Lower leg skin (tissue), 4 donors: ENCODE data around the gene ZNF329. TPM values are rescaled to one million over a fixed set of nuclear protein-coding genes. Genes with fewer than 3 reads are reported as not detected.
A peak's percentile ranks its signal among the peaks of the same experiment; 100 is the strongest.

Source experiments
- DNase-seq, 2 donors: peaks; one replicate each; pipeline ENCODE4 v3.0.0-alpha.2; 2019; ENCODE audit warnings: low spot score in 2 of 2
- H3K4me3 ChIP-seq: fragments of 200-600 bp; sonication (generic); 2 replicates; pipeline ENCODE4 v1.5.1; 2017; ENCODE audit warnings: mild to moderate bottlenecking, low read depth; ENCODE audit not compliant: poor library complexity, severe bottlenecking
- POLR2A ChIP-seq, 2 donors: fragments of 450-650 bp; IDR thresholded peaks; one replicate each; pipeline ENCODE4 v1.6.1; 2016 to 2017; ENCODE audit warnings: antibody characterized with exemption in 2 of 2, mild to moderate bottlenecking in 1 of 2, moderate library complexity in 1 of 2
- WGBS, 2 donors: methylation state at CpG; one replicate each; pipeline ENCODE4 v1.1.5; 2018; 5-methylcytosine and 5-hydroxymethylcytosine counted together
- intact Hi-C: fragments of 100-400 bp; cut with DNase I; formaldehyde crosslinking; loops from one replicate; pipeline ENCODE4 v1.15.0; 2023; ENCODE audit warnings: low total_unique reads
- total RNA-seq, 4 donors: library from RNA; depleted of rRNA; stranded (reverse); fragments of >200 nt; gene quantifications; one replicate each; pipeline ENCODE4 v1.1.0, GENCODE V29; 2016
- TF ChIP-seq, protein P1 (sequence below), 3 donors: fragments of 450-650 bp; IDR thresholded peaks; one replicate each; pipeline ENCODE4 v1.5.1; 2016; ENCODE audit warnings: antibody characterized with exemption in 3 of 3, mild to moderate bottlenecking in 3 of 3, moderate library complexity in 2 of 3

Gene ZNF329
- total RNA-seq: 10 to 100 TPM in 1 of 4 donors, 1 to 10 TPM in 3; 8.7 to 12.1 (median 9.2) TPM

DNA sequence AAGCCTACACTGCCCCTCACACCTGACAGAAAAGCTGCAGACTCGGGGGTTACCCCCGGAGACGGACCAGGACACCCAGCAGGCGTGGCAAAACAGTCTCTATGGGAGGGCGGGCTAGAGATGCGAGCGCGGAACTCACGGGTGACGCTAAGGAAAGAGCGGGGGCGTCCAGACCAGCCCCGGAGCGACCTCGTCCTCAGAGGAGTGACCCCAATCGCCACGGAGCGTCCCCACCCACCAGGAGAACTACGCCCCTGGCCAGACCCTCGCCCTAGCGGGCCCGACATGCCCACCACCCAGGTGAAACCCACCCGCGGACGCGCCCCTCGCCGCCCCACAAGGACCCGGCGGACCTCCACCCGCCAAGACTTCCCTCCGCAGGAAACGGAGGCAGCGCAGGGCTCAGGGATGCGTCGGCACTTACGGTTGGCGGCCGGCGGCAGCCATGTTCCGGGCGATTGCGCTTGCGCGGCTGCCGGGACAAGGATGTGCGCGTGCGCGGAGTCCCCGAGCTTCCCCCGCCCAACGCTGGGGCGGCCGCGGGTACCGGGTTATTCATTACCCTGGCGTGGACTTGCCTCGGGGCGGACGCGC is at the start of gene ZNF329:
Gene ZNF329 (minus strand): TSS at position 462 of the 594 bp plus-strand sequence. CDS start 21,286 bp downstream, outside the sequence.
- intact Hi-C loops: loop anchor here (10.0 kb wide), 1 partner anchor 746 kb away; no protein-coding TSS in a partner anchor
- peak within 1 kb of the TSS; percentile 74 for H3K4me3 ChIP-seq
- DNase-seq: peak; percentile 66 to 95
- 1% methylated on average over 34 to 49 of the region's 62 CpGs for whole genome bisulfite sequencing, 2 donors
- TF ChIP-seq, protein P1, sequence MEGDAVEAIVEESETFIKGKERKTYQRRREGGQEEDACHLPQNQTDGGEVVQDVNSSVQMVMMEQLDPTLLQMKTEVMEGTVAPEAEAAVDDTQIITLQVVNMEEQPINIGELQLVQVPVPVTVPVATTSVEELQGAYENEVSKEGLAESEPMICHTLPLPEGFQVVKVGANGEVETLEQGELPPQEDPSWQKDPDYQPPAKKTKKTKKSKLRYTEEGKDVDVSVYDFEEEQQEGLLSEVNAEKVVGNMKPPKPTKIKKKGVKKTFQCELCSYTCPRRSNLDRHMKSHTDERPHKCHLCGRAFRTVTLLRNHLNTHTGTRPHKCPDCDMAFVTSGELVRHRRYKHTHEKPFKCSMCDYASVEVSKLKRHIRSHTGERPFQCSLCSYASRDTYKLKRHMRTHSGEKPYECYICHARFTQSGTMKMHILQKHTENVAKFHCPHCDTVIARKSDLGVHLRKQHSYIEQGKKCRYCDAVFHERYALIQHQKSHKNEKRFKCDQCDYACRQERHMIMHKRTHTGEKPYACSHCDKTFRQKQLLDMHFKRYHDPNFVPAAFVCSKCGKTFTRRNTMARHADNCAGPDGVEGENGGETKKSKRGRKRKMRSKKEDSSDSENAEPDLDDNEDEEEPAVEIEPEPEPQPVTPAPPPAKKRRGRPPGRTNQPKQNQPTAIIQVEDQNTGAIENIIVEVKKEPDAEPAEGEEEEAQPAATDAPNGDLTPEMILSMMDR (IDR thresholded peaks at IDR 0.05): no peak
- TF ChIP-seq POLR2A (IDR thresholded peaks at IDR 0.05): no peak

DNA sequence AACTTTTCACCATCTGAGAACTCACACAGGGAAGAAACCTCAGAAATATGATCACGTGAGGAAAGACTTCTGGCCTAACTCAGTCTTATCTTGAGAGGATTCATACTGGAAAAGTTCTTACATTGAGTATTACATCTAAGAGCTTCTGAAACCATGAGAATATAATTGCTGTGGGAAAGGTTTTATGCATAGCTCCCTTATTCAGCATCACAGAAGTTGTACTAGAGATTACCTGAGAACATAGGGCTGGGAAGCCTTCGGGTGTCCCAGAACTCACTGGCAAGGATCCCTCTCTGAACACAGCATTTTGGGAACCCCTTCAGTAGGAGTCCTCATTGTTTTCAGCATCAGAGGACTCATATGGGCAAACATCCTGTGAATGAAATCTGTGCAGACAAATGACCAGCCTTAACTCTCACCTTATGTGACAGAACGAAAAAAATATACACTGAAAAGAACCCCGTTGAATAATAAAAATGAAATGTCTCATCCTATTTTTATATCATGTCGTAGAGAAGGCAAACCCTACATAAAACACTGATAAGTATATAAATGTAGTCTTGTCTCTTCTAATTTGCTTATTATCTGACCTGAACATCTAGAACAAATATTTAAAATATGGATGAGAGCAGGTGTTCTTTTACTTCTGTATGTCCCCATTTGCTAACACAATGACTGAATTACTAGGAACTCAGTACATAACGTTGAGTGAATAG is 46.5 kb upstream of the ZNF329 start:
- intact Hi-C loops: no loop called here
- no peak for TF ChIP-seq POLR2A (IDR thresholded peaks at IDR 0.05)
- TF ChIP-seq, protein P1 (IDR thresholded peaks at IDR 0.05): no peak
- no peak overlapping the region for H3K4me3 ChIP-seq
- 90 to 95% methylated on average over 6 of the region's 6 CpGs for WGBS, 2 donors
- DNase-seq: no peak

DNA sequence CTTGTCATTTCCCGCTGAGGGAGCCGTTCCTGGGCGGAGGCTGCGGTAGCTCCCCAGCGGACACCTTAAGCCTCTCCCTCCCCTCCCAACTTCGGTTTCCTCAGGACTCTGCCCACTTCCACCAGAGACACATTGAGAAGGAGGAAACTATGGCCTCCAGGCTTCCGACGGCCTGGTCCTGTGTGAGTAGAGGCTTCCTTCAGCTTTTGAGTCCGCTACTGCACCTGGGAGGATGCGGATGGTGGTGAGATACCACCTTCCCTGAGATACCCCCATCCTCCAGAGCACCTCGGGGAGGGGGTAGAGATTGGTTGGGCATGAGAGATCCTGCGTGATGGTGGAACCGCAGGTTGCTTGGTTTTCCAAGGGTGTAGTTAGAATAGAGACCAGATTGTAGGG is 33.2 kb upstream of the ZNF329 start:
- DNase-seq: no peak
- WGBS, 2 donors: 17 to 21% methylated on average over 13 of the region's 13 CpGs
- intact Hi-C loops: no loop called here
- H3K4me3 ChIP-seq: peak overlapping the region; percentile 63
- TF ChIP-seq, protein P1 (IDR thresholded peaks at IDR 0.05): no peak

DNA sequence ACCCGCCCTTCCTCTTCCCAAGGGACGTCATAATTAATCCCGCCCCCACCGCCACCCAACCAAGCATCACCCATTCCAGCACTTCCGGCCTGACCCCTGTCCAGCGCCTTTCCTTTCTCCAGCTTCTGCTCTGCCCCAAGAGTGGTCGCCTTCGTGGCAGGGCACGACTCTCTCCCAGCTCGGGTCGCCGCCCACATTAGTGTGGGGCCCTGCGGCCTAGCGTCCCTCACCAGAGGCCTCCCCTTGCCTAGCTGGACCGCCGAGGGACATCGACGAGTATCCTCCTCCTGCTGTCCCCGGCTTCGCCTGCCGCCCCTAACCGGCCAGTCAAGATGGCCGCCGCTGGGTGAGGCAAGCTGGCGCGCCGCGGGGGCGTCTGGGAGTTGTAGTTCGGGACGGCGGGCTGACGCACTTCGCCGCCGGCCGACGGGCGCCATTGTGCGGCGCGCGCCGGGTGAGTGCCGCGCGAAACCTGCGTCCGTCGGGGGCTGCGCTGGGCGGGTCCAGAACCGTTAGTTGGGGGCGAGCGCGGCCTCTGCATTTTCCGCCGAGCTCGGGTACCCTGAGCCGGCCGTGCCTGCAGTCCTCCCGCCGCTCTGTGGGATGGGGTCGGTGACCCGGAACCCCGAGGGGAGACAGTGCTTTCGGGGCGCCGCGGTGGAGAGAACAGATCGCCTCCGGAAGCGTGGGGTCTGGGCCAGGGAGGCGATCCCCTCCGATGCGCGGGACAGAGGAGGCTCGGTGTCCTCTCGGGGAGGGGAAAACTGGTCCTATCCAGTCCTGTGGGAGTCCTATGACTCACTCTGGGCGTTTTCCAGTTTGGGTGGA is 32.6 kb upstream of the ZNF329 start, which contains the start of gene ZNF274:
Gene ZNF274 (plus strand): TSS at position 73 of the 828 bp plus-strand sequence. CDS start 905 bp downstream, outside the sequence.
- intact Hi-C loops: no loop called here
- peak within 1 kb of the TSS; percentile 63 for H3K4me3 ChIP-seq
- peak; percentile 89 to 99 for DNase-seq
- TF ChIP-seq, protein P1 (IDR thresholded peaks at IDR 0.05): peak in 1 of 3 donors; percentile 43
- peak in 1 of 2 donors; percentile 62 for TF ChIP-seq POLR2A (IDR thresholded peaks at IDR 0.05)
- WGBS, 2 donors: 0 to 1% methylated on average over 9 to 42 of the region's 80 CpGs

DNA sequence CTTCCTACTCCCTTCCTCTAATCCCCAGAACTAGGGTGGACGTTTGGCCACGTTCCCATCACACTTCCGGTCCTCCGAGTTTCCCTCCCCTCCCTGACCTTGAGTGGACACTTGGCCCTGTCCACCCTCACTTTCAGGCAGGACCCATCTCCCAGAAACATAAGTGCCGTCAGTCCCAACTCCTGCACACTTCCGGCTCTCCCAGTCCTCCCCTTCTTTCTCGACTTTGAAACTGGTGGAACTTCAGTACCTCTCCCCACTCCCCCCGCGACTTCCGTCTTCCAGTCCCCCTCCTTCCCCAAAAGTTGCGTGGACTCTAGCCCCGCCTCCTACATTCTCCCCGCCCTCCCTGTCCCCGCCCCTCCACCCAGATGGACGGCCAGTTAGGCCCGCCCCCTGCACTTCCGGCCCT is 32.0 kb upstream of the ZNF329 start:
- peak overlapping the region; percentile 63 for H3K4me3 ChIP-seq
- intact Hi-C loops: no loop called here
- TF ChIP-seq, protein P1 (IDR thresholded peaks at IDR 0.05): no peak
- no peak for TF ChIP-seq POLR2A (IDR thresholded peaks at IDR 0.05)
- DNase-seq: peak in 1 of 2 donors; percentile 89
- 6 to 7% methylated on average over 17 of the region's 17 CpGs for WGBS, 2 donors
